ENCODE data around the gene GSTK1. TPM values are rescaled to one million over a fixed set of nuclear protein-coding genes. Genes with fewer than 3 reads are reported as not detected.

GSTK1 gene
- total and polyA plus RNA-seq, 9 of the 15 experiments (the other 6 are each of a cell fraction or from before 2014, with no cell fraction given), result 155 to 441 (median 233) TPM

DNA sequence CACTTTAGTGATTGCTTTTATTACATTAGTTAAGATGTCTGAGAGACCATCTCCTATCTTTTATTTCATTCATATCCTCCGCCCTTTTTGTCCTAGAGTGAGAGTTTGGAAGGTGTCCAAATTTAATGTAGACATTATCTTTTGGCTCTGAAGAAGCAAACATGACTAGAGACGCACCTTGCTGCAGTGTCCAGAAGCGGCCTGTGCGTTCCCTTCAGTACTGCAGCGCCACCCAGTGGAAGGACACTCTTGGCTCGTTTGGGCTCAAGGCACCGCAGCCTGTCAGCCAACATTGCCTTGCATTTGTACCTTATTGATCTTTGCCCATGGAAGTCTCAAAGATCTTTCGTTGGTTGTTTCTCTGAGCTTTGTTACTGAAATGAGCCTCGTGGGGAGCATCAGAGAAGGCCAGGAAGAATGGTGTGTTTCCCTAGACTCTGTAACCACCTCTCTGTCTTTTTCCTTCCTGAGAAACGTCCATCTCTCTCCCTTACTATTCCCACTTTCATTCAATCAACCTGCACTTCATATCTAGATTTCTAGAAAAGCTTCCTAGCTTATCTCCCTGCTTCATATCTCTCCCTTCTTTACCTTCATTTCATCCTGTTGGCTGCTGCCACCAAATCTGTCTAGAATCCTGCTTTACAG is 42.3 kb downstream of the GSTK1 start (continued):
- TF ChIP-seq SRSF1 (IDR thresholded peaks at IDR 0.05; ENCODE audit: low read depth, low read length) (no peak), ZNF134 (CRISPR knock-in tag; conservative IDR thresholded peaks at IDR 0.05) (no peak), HMG20B (CRISPR knock-in tag; IDR thresholded peaks at IDR 0.05) (no peak), U2AF1 (optimal IDR thresholded peaks at IDR 0.05; ENCODE audit: low read depth, low read length) (no peak), ZNF408 (CRISPR knock-in tag; IDR thresholded peaks at IDR 0.05; ENCODE audit: low read depth) (no peak), BMI1 (IDR thresholded peaks at IDR 0.05; ENCODE audit: low read length) (no peak)
- TF ChIP-seq, protein P1, sequence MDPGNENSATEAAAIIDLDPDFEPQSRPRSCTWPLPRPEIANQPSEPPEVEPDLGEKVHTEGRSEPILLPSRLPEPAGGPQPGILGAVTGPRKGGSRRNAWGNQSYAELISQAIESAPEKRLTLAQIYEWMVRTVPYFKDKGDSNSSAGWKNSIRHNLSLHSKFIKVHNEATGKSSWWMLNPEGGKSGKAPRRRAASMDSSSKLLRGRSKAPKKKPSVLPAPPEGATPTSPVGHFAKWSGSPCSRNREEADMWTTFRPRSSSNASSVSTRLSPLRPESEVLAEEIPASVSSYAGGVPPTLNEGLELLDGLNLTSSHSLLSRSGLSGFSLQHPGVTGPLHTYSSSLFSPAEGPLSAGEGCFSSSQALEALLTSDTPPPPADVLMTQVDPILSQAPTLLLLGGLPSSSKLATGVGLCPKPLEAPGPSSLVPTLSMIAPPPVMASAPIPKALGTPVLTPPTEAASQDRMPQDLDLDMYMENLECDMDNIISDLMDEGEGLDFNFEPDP (CRISPR knock-in tag; IDR thresholded peaks at IDR 0.05), result no peak
- TF ChIP-seq, protein P2, sequence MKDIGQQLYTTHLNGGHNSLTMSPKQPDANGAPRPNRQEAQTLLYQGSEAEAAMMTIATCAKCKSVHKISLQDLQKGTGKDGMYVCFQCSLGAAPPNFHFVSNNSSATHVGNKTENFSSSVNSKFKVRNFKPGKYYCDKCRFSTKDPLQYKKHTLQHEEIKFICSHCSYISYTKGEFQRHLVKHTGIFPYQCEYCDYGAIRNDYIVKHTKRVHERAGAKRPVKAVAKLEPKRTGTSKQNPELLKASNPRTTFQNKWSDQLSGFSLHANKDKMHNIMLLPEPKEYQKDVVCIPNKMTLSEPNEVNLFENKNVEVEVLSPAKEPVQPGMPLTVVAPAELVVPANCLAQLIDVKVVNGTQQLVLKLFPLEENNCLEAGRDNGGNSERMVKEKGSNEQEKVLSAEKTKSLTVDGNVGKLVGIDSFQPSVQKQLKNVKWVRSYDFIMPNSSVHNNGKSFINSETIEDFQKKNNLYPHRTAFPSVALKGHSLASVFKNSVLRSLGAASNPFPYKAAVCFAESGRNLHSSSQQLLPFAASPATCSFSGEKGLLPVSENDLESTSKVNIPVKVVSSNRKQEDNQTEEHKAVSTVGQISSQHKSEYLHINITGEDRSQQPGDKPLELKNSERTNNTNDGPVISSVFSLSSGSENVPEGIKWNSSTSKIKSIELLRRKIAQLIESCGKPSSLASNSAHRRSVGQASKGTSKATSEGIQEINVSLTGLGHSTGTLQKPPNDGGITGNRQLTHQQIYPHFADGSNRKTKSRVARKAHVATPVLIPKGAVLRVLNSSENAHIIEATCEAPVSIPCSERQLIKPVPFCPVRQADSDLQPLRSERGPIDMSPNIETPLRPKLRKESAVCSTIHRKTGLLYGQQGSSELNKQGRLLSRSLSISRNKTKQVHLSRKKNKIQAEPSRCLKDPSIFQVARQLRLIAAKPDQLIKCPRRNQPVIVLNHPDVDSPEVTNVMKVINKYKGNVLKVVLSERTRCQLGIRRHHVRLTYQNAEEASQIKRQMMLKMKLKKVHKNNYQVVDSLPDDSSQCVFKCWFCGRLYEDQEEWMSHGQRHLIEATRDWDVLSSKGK (CRISPR knock-in tag; IDR thresholded peaks at IDR 0.05), result no peak

All from K562 (cell line).